Nephron progenitor cell (in vitro differentiated cells): ENCODE results near the gene TXNRD3.

ENCODE experiments used
- DNase-seq: peaks from one replicate; pipeline ENCODE4 v3.0.0; 2021
- H3K27ac Mint-ChIP-seq: 2 replicates; pipeline ENCODE4 v1.8.0; 2021; ENCODE audit warnings: mild to moderate bottlenecking, moderate library complexity, mixed read lengths
- H3K27me3 Mint-ChIP-seq: 2 replicates; pipeline ENCODE4 v1.8.0; 2021; ENCODE audit warnings: mild to moderate bottlenecking, low read depth, mixed read lengths; ENCODE audit not compliant: poor library complexity
- H3K36me3 Mint-ChIP-seq: 2 replicates; pipeline ENCODE4 v1.8.0; 2021; ENCODE audit warnings: low read depth, mixed read lengths
- H3K4me1 Mint-ChIP-seq: 2 replicates; pipeline ENCODE4 v1.8.0; 2021; ENCODE audit warnings: mixed read lengths
- H3K4me3 Mint-ChIP-seq: 2 replicates; pipeline ENCODE4 v1.8.0; 2021; ENCODE audit warnings: mild to moderate bottlenecking, moderate library complexity, mixed read lengths
- H3K9me3 Mint-ChIP-seq: 2 replicates; pipeline ENCODE4 v1.8.0; 2021; ENCODE audit warnings: mild to moderate bottlenecking, moderate library complexity, mixed read lengths
- TF ChIP-seq, protein P1 (sequence below): fragments of 200-600 bp; sonication (generic); IDR thresholded peaks from 2 replicates; pipeline ENCODE4 v1.5.0; 2021; ENCODE audit warnings: antibody characterized with exemption

The TXNRD3 gene

DNA sequence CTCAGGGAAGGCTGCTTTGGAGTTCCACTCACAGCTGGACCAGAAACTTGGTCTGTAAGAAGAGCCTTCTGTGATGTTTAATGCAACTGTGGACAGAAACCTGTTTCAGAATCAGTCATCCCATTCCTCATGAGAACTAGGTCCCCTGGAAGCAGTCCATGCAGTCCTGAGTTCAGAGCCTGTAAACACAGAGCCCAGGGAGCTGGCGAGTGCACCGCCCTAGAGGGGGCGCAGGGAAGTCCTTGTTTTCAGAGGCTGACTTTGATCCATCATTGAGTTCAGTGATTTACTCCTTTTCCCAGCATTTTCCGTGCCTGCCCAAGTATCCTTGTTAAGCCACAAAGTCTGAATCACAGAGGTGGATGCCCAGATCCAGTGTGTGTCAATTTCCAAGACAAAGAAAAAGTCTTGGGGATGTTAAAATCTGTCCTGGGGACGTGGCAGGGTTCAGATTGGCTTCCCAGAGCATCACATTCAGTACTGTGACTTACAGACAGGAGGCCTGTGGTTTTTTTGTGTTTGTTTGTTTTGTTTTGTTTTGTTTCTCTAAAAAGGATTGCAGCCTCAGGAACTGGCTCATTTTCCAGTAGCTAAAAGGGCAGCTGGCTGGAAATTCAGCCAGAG, 9.8 kb upstream of the TXNRD3 start:
- Mint-ChIP-seq H3K4me1 (peaks cover 11% of the 10 kb centered on the region), H3K27me3 (peaks cover 39% of the 10 kb centered on the region), H3K9me3 (peaks cover 12% of the 10 kb centered on the region), H3K4me3 (no peak overlapping the region), H3K36me3 (no peaks in the 10 kb centered on the region), H3K27ac (no peak overlapping the region)
- TF ChIP-seq, protein P1, sequence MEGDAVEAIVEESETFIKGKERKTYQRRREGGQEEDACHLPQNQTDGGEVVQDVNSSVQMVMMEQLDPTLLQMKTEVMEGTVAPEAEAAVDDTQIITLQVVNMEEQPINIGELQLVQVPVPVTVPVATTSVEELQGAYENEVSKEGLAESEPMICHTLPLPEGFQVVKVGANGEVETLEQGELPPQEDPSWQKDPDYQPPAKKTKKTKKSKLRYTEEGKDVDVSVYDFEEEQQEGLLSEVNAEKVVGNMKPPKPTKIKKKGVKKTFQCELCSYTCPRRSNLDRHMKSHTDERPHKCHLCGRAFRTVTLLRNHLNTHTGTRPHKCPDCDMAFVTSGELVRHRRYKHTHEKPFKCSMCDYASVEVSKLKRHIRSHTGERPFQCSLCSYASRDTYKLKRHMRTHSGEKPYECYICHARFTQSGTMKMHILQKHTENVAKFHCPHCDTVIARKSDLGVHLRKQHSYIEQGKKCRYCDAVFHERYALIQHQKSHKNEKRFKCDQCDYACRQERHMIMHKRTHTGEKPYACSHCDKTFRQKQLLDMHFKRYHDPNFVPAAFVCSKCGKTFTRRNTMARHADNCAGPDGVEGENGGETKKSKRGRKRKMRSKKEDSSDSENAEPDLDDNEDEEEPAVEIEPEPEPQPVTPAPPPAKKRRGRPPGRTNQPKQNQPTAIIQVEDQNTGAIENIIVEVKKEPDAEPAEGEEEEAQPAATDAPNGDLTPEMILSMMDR: no peak
- no peak for DNase-seq

DNA sequence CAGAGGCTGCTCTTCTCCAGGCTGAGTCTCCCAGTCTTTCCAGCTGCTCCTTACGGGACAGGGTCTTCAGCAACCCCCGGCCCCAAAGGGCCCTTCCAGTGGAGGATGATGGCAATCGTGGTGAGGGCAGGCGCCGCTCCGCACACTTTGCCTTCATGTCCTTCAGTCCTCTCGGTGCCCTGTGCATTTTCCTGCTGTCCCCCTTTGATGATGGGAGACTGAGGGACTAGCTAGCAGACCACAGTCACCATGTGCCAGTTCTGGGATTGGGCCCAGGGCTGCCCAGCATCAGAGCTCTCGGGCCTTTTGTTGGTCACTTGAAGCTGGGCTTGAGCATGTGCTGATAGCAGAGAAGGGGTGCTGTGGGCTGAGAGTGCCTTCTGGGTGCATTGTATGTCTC, 8.8 kb upstream of the TXNRD3 start:
- no peaks in the 10 kb centered on the region for H3K36me3 Mint-ChIP-seq
- peaks cover 44% of the 10 kb centered on the region for H3K27me3 Mint-ChIP-seq

GRCh38 chr3:126663257-126663656, 8.3 kb upstream of the TXNRD3 start:
- peaks cover 8% of the 10 kb centered on the region for H3K4me1 Mint-ChIP-seq
- no peak overlapping the region for H3K4me3 Mint-ChIP-seq
- peaks cover 47% of the 10 kb centered on the region for H3K27me3 Mint-ChIP-seq
- no peaks in the 10 kb centered on the region for H3K36me3 Mint-ChIP-seq
- H3K9me3 Mint-ChIP-seq: peaks cover 19% of the 10 kb centered on the region
- no peak overlapping the region for H3K27ac Mint-ChIP-seq
- no peak for DNase-seq
- TF ChIP-seq, protein P1: no peak

More for the DNA sequence above, 8.8 kb upstream of the TXNRD3 start:
- peaks cover 11% of the 10 kb centered on the region for H3K4me1 Mint-ChIP-seq
- H3K9me3 Mint-ChIP-seq: peaks cover 14% of the 10 kb centered on the region
- H3K27ac Mint-ChIP-seq: no peak overlapping the region
- TF ChIP-seq, protein P1: no peak
- no peak overlapping the region for H3K4me3 Mint-ChIP-seq
- DNase-seq: no peak

GRCh38 chr3:126661532-126662364, 6.8 kb upstream of the TXNRD3 start:
- Mint-ChIP-seq H3K4me1 (peaks cover 5% of the 10 kb centered on the region), H3K9me3 (peaks cover 24% of the 10 kb centered on the region), H3K27me3 (peaks cover 55% of the 10 kb centered on the region), H3K4me3 (no peak overlapping the region), H3K27ac (no peak overlapping the region), H3K36me3 (no peaks in the 10 kb centered on the region)
- TF ChIP-seq, protein P1: no peak
- no peak for DNase-seq

DNA sequence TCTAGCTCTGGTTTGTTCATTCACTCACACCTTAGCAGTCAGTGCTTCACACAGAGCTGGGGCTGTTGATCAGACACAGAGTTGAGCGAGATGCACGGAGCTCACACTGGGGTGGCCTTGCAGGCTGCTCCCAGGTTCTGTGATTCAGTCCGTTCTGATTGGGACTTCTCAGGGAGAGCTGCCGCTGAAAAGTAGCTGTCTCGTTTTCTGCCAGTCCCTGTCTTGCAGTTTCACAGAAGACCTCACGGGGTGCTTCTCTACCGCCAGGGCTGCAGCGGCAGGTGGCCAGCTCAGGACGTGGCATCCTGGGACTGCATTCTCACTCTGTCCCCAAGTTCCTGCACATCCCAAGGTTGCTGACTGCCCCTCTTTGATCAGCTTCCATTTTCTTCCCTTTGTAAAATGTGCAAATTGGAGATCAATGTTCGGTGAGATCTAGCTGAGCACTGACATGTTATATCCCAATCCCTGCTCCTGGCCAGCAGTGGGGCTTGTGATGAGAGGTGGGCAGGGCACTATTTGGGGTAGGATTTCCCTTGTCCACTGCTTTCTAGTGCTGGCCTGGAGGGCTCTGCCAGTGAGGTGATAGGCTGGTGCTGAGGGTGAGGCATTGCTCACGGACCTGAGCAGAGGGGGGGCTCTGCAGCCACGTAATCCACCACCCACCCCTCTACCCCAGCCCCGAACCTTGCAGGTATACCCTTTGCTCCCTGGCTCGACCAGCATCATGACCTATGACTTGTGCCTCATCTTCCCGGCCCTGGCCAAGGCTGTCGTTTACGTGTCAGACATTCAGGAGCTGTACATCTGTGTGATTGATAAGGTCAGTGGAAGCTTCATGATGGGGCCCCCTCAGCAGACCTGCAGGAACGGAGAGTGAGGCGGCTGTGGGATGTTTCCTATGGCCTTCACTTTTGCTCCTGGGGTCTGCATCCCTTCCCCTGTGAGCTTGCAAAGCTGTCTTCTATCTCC, 5.3 kb upstream of the TXNRD3 start:
- Mint-ChIP-seq H3K27me3 (peaks cover 67% of the 10 kb centered on the region), H3K4me3 (no peak overlapping the region), H3K27ac (no peak overlapping the region), H3K36me3 (no peaks in the 10 kb centered on the region), H3K4me1 (peaks cover 5% of the 10 kb centered on the region), H3K9me3 (peaks cover 24% of the 10 kb centered on the region)
- DNase-seq: no peak
- TF ChIP-seq, protein P1: no peak
